Fibroblast of lung (primary cell): ENCODE data around the gene C3.

ENCODE experiments used
- CTCF ChIP-seq, 2 donors: IDR thresholded peaks in 1 of 2; conservative IDR thresholded peaks in 1 of 2; 1 replicate in 1 of 2; 2 replicates in 1 of 2; pipeline ENCODE4 v1.5.1; 2011 to 2012; ENCODE audit warnings: low read length in 2 of 2, control low read depth in 1 of 2, inconsistent platforms in 1 of 2, low read depth in 1 of 2, mild to moderate bottlenecking in 1 of 2
- EZH2 ChIP-seq: IDR thresholded peaks from 2 replicates; pipeline ENCODE4 v1.5.1; 2012; ENCODE audit warnings: low read length, control low read depth, mild to moderate bottlenecking; ENCODE audit errors: missing control alignments

- TF ChIP-seq CTCF (conservative IDR thresholded peaks at IDR 0.05 in 1 of 2, IDR thresholded peaks at IDR 0.05 in 1 of 2; ENCODE audit: low read depth in 1 of 2, low read length in 2 of 2) (no peak), EZH2 (no peak)
These were observed 40.3 kb downstream of the C3 start for GRCh38 chr19:6680141-6680540.
